ENCODE measurements around the gene DNAAF8. TPM values are rescaled to one million over a fixed set of nuclear protein-coding genes. Genes with fewer than 3 reads are reported as not detected.

Gene DNAAF8
- polyA plus RNA-seq, 3 donors = 1.2 to 2.3 (median 1.8) TPM

GRCh38 chr16:4694642-4695451 lies 39.5 kb upstream of the DNAAF8 start:
- DNase-seq (ENCODE audit: low read depth in 3 of 3, low spot score in 2 of 3) = no peak

- no peak for DNase-seq (ENCODE audit: low read depth in 3 of 3, low spot score in 2 of 3)
These were observed 38.7 kb upstream of the DNAAF8 start for GRCh38 chr16:4695473-4696171.

GRCh38 chr16:4696172-4696904 lies 38.0 kb upstream of the DNAAF8 start:
- DNase-seq (ENCODE audit: low read depth in 3 of 3, low spot score in 2 of 3) = no peak

- DNase-seq (ENCODE audit: low read depth in 3 of 3, low spot score in 2 of 3) = no peak
These were observed 37.2 kb upstream of the DNAAF8 start for GRCh38 chr16:4696905-4697847.

DNA sequence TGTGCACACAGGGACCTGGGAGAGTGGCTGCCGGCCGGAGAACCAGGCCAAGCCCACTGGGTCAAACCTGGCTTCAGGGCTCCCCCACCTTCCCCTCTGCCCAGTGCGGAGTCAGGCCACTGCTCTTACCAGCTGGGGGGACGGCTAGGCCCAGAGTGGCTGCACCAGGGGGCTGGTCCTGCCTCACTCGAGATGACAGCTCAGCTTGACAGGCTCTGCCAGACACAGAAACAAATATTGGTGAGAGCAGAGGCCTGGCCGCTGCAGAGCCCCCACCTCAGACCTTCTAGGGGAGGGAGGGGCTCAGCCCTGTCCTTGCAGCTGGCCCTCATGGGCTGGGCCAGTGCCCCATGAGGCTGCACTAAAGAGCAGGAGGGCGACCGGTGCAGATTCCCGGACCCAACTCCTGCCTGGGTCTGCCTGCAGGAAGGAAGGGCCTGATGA lies 36.5 kb upstream of the DNAAF8 start:
- no peak for DNase-seq (ENCODE audit: low read depth in 3 of 3, low spot score in 2 of 3)

DNA sequence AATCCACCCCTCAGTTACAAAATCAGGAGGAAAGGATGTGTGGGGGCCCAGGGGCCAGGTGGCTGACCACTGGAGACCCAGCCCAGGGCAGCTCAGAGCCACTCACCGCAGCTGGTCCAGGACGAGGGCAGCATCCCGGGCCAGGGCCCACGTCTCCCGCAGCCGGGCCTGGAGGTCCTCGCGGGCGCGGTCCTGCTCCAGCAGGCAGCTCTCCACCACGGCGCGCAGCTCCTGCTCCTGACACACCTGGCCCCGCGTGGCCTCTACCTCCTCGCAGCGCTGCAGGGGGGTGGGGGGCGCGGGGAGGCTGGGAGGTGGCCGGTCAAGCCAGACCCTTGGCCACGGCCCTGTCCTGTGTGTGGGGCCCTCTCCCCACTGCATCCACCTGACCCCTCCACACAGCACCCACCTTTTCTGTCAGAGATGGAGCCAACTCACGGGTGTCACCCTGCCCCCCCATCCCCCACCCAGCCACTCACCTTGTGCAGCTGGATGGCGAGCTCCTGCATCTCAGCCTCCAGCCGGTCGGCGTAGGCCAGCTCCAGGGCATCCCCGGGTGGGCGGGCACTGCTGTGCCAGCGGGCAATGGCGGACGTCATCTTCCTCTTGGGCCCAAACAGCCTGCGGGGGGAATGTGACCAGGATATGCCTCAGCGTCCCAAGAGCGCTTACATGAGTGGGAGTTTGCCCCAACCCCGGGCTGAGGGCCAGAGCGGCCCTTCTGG lies 35.9 kb upstream of the DNAAF8 start:
- no peak for DNase-seq (ENCODE audit: low read depth in 3 of 3, low spot score in 2 of 3)

GRCh38 chr16:4699046-4699556 lies 35.2 kb upstream of the DNAAF8 start:
- DNase-seq (ENCODE audit: low read depth in 3 of 3, low spot score in 2 of 3) = no peak

DNA sequence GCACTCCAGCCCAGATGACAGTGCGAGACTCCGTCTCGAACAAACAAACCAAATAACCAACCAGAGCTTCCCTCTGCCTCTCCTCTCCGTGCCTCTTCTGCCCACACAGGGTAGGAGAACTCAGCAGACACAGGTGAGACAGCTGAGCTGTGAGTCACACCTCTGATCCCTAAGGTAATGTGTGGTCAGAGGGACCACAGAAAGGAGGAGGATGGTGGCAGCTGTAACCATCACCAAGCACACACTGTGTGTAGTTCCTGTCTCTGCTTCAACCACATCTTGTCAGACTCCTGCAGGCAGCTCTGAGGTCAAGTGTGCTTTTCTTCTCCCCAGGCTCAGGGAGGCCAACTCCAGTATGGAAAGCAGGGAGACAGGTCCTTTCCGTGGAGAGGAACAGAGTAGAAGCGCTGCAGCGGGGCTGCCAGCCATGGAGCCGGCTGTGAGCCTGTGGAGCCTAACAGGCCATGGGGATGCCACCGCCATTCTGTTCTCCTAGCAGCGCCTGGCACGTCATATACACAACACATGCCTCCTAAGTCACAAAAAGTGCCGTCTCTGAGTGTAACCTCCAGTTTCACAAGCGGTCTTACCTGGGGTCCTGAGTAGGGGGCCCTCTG lies 33.8 kb upstream of the DNAAF8 start:
- no peak for DNase-seq (ENCODE audit: low read depth in 3 of 3, low spot score in 2 of 3)

GRCh38 chr16:4700997-4701743 lies 33.2 kb upstream of the DNAAF8 start:
- DNase-seq (ENCODE audit: low read depth in 3 of 3, low spot score in 2 of 3) = no peak

GRCh38 chr16:4701791-4702465 lies 32.4 kb upstream of the DNAAF8 start:
- DNase-seq (ENCODE audit: low read depth in 3 of 3, low spot score in 2 of 3) = no peak

DNA sequence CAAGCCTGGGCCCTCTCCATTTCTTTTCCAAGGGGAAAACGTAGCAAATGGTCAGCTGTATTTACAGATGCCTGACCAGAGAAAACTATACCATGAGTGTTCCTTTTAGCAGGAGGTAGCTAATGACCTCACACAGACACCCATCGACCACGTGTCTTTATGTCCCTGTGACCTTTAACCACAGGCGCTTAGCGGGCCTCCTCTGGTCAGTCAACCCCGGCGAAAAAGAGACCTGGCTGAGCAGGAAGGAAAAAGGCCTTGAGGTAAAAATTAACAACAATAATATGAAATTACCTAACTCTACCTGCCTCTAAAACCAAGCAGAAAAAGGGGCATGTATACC lies 31.9 kb upstream of the DNAAF8 start:
- no peak for DNase-seq (ENCODE audit: low read depth in 3 of 3, low spot score in 2 of 3)

DNA sequence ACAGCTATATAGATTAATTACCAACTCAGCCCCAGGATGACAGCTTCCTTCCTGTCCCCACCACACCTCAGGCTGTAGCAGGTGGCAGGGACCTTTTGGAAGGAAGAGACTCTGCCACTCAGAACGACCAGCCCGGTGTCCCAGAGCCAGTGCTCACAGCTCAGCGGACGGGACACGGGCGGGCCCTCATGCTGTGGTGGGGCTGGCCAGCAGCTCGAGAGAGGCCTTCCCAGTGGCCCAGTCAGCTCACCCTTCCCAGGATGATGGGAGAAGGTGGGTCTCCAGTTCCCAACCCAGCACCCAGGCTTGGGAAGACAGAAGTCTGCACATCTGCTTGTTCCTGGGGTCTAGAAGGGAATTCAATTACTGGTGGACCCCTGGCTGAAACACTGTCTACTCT lies 30.4 kb upstream of the DNAAF8 start:
- no peak for DNase-seq (ENCODE audit: low read depth in 3 of 3, low spot score in 2 of 3)

DNA sequence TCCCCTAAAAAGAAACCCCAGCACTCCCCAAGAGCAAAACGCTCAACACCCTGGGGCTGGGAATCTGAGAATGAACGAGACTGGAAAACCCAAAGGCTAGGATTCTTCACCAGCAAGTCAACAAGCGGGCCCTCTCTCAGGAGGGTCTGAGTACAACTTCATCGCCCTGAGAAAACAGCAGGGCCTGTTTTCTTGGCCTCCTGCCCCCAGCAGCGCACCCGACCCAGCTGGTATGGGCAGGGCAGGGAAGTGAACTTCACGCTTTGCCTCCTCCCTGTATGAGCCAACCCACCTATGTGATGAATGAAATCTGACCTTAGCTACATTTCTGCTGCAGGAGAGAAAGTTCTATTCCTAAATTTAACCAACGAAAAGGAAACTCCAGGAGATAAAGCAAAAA lies 29.8 kb upstream of the DNAAF8 start:
- no peak for DNase-seq (ENCODE audit: low read depth in 3 of 3, low spot score in 2 of 3)

- no peak for DNase-seq (ENCODE audit: low read depth in 3 of 3, low spot score in 2 of 3)
These were observed 29.4 kb upstream of the DNAAF8 start for GRCh38 chr16:4704913-4705312.

- DNase-seq (ENCODE audit: low read depth in 3 of 3, low spot score in 2 of 3) = no peak
These were observed 27.5 kb upstream of the DNAAF8 start for GRCh38 chr16:4706871-4707270.

DNA sequence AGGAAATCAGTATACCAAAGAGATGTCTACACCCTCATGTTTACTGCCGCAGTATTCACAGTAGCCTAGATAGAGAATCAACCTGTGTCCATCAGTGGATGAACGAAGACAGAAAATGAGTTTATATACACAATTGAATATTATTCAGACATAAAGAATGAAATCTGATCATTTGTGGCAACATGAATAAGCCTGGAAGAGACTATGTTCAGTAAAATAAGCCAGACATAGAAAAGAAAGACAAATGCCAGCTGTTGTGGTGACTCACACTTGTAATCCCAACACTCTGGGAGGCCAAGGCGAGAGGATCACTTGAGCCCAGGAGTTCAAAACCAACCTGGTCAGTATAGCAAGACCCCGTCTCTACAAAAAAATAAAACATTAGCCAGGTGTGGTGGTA lies 24.9 kb upstream of the DNAAF8 start:
- no peak for DNase-seq (ENCODE audit: low read depth in 3 of 3, low spot score in 2 of 3)

DNA sequence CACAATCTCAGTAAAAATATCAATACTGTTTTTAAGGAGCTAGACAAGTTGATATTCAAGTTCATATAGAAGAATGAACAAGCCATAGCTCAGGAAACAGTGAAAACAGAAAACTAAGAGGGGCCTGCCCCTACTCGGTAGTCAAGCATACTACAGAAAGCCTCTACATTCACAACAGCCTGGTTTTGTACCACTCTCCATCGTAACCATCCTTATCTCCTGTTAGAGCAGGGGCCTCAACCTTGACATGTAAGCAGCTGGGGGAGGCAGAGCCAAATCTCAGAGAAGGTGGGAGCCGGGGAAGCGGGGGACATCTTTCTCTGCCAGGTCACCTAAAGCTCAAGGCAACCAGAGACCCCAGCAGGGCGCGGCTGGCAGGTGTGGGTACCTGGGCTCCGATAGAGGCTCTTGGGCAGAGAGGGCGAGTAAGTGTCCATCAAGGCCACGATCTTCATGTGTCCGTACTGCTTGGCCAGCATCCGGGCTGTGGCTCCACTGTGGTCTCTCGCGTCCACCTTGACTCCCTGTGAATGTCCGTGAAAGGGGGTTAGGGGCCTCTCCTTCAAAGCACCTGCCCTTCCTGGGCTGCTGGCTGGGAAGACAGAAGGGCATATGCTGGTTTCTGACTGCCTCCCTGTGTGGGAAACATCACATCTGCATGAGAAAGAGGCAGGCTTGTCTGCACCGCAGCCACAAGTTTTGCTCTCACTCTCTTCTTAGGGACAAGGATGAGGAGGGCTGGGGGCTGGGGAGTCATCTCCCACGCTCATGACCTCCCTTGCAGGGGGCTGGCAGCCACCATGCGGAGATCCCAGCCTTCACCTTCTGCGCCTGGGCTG lies 20.5 kb upstream of the DNAAF8 start:
- DNase-seq (ENCODE audit: low read depth in 3 of 3, low spot score in 2 of 3) = no peak
